Liver (tissue), 3 donors: ENCODE data around the gene WNK2.

Experiments
- ATF3 ChIP-seq: IDR thresholded peaks from 2 replicates; pipeline ENCODE4 v1.6.1; 2016; ENCODE audit warnings: antibody characterized with exemption
- CTCF ChIP-seq: fragments of 150-350 bp; IDR thresholded peaks from 2 replicates; pipeline ENCODE4 v1.5.1; 2017; ENCODE audit warnings: improper control_type of control experiment, low read depth, low read length; ENCODE audit not compliant: missing input control
- FOXA2 ChIP-seq: IDR thresholded peaks from 2 replicates; pipeline ENCODE4 v1.6.1; 2016; ENCODE audit warnings: antibody characterized with exemption
- GABPA ChIP-seq, 2 donors: IDR thresholded peaks in 1 of 2; conservative IDR thresholded peaks in 1 of 2; 2 replicates each; pipeline ENCODE4 v1.6.1; 2016; ENCODE audit warnings: antibody characterized with exemption in 2 of 2, mild to moderate bottlenecking in 1 of 2, moderate library complexity in 1 of 2
- MAX ChIP-seq: IDR thresholded peaks from 2 replicates; pipeline ENCODE4 v1.6.1; 2016; ENCODE audit warnings: antibody characterized with exemption
- REST ChIP-seq: IDR thresholded peaks from 2 replicates; pipeline ENCODE4 v1.6.1; 2016; ENCODE audit warnings: antibody characterized with exemption, mild to moderate bottlenecking
- ZBTB33 ChIP-seq: IDR thresholded peaks from 2 replicates; pipeline ENCODE4 v1.6.1; 2016; ENCODE audit warnings: antibody characterized with exemption
- donor health status: healthy.
- donor health status: healthy.

- TF ChIP-seq FOXA2: no peak
- TF ChIP-seq CTCF: no peak
- no peak for TF ChIP-seq ZBTB33
- TF ChIP-seq MAX: no peak
- TF ChIP-seq REST: no peak
- TF ChIP-seq ATF3: no peak
- no peak for TF ChIP-seq GABPA (IDR thresholded peaks at IDR 0.05 in 1 of 2, conservative IDR thresholded peaks at IDR 0.05 in 1 of 2)
Observed at GRCh38 chr9:93263334-93264229, 79.6 kb downstream of the WNK2 start.
